NCI-H1048 (cell line): ENCODE measurements around the gene MEF2C.
A peak's percentile ranks its signal among the peaks of the same experiment; 100 is the strongest.

Experiments
- DNase-seq: peaks from one replicate; lab custom pipeline; 2025; lab: John Stamatoyannopoulos, UW

MEF2C gene

GRCh38 chr5:88674356-88675167, 208.4 kb downstream of the MEF2C start:
- DNase-seq, result peak; percentile 73

- peak; percentile 77 for DNase-seq
Measured at GRCh38 chr5:88673253-88674105, 209.5 kb downstream of the MEF2C start.

GRCh38 chr5:88672644-88673252, 210.2 kb downstream of the MEF2C start:
- DNase-seq, result no peak

DNA sequence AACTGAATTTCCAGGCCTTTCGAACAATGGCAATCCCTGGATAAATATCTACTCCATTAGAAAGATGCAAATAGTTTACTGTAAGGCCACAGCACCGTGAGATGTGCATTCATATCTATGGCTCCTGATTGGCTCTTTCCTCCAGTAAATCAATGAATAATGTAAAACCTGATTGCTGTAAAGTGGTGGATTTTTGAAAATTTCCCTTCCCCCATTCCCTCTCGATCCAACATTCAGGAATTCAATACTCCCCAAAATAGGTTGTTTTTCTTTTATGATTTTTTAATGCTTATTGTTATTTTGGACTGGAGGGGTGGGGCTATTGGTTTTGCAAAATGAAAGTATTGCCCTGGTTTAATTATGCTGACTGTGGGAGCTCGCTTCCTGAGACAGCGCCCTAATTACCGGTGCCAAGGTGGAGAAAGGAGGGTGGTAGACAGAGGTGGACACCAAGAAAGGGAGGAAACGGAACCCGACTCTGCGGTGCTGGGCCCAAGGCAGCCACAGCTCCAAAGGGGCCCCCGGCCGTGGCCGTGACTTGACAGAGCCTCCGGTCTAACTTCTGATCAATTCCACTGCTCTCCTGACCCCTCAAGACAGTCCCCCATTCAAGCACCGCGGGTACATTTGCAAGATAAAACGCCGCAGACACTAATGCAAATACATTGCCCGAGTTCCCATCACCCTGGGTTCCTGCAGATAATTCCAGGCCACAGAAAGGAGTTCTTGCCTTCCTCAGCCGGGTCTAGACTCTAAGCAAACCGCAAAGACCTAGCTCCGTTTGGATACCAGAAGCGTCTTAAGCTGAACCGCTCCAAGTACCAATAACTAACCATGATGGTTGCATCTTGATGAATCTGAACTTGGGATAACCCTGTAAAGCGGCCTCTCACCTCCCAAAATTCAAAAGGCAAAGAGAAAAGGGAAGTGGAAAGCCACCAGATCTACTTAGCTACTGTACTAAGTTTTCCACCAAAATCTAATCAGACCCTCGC, 211.2 kb downstream of the MEF2C start:
- DNase-seq, result peak; percentile 68

DNA sequence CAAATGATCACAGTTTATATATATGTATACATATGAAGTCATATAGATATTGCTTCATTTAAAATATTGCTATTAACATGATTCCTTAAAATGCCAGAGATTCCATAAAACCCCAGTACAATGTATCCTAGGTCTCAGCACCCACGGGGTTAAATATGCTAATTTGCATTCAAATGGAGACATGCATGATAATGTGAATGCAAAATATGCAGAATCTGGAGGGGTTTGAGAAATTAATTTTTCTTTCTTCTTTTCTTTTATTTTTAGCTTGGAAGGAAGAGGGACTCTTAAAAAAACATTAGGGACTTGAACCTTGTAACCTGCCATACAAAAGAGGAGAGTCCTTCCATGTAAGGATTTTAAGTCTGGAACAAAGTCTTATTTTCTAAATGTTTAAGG, 211.9 kb downstream of the MEF2C start:
- DNase-seq, result peak; percentile 34

GRCh38 chr5:88670461-88670860, 212.5 kb downstream of the MEF2C start:
- no peak for DNase-seq

DNA sequence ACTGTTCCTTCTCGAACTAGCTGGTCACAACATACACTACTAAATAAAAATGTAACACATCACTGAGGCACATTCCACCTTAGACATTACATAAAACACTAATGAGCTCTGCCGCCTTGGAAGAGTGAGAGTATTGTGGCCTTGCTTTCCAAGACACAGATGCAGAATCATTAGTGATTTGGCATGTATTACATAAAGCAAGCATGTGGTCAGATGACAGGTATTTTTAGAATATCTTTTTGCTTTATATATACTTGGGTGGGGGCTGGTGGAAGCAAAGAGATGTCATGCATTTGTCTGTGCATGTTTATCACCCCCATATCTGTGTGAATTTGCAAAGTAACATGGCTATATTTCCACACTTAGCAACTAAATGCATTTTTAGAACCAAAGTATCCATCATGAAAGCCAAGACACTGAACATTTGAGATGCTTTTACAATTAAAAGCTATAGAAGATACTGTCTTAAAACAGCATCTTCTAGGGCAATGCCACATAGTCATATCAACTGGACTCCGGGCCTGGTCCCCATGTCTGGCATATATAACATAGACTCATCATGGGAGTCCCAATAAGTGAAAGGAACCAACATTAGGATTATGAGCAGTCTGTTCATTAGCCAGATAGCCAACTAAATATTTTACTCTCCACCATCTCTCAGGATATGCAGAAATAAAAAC, 213.5 kb downstream of the MEF2C start:
- no peak for DNase-seq

- DNase-seq, result no peak
Measured at GRCh38 chr5:88667496-88668201, 215.3 kb downstream of the MEF2C start.
